Dendritic cell treated with granulocyte-macrophage colony-stimulating factor and Interleukin-4, amounts not matched to agents 40 ng/mL and 50 ng/mL, for 4 days (primary cell): ENCODE measurements around the gene VEPH1.

Experiments
- H3K27ac Mint-ChIP-seq: one replicate; pipeline ENCODE4 v1.8.0; 2022; ENCODE audit warnings: mild to moderate bottlenecking, mixed read lengths
- H3K27me3 Mint-ChIP-seq: one replicate; pipeline ENCODE4 v1.8.0; 2022; ENCODE audit warnings: mild to moderate bottlenecking, mixed read lengths
- H3K36me3 Mint-ChIP-seq: one replicate; pipeline ENCODE4 v1.8.0; 2022; ENCODE audit warnings: low read depth, mixed read lengths
- H3K4me1 Mint-ChIP-seq: one replicate; pipeline ENCODE4 v1.8.0; 2022; ENCODE audit warnings: low read depth, mixed read lengths
- H3K4me3 Mint-ChIP-seq: one replicate; pipeline ENCODE4 v1.8.0; 2022; ENCODE audit warnings: mild to moderate bottlenecking, moderate library complexity, mixed read lengths
- H3K9me3 Mint-ChIP-seq: one replicate; pipeline ENCODE4 v1.8.0; 2022; ENCODE audit warnings: mixed read lengths
- intact Hi-C: fragments of 100-400 bp; cut with micrococcal nuclease; formaldehyde crosslinking; loops from one replicate; pipeline ENCODE4 v1.15.0; 2022

The VEPH1 gene

GRCh38 chr3:157284688-157285087 is 218.5 kb downstream of the VEPH1 start:
- H3K9me3 Mint-ChIP-seq, result no peaks in the 10 kb centered on the region

GRCh38 chr3:157282261-157283191 is 220.7 kb downstream of the VEPH1 start:
- H3K4me1 Mint-ChIP-seq, result no peaks in the 10 kb centered on the region
- no peak overlapping the region for H3K4me3 Mint-ChIP-seq
- no peaks in the 10 kb centered on the region for H3K36me3 Mint-ChIP-seq
- no peaks in the 10 kb centered on the region for H3K27me3 Mint-ChIP-seq
- intact Hi-C loops, result no loop called here
- no peaks in the 10 kb centered on the region for H3K9me3 Mint-ChIP-seq
- H3K27ac Mint-ChIP-seq, result no peak overlapping the region

More at GRCh38 chr3:157284688-157285087, 218.5 kb downstream of the VEPH1 start:
- Mint-ChIP-seq H3K4me3 (no peak overlapping the region), H3K27me3 (no peaks in the 10 kb centered on the region), H3K4me1 (no peaks in the 10 kb centered on the region), H3K27ac (no peak overlapping the region), H3K36me3 (no peaks in the 10 kb centered on the region)
- intact Hi-C loops, result no loop called here

- Mint-ChIP-seq H3K36me3 (no peaks in the 10 kb centered on the region), H3K9me3 (no peaks in the 10 kb centered on the region), H3K27ac (no peak overlapping the region), H3K27me3 (no peaks in the 10 kb centered on the region), H3K4me1 (no peaks in the 10 kb centered on the region), H3K4me3 (no peak overlapping the region)
- intact Hi-C loops, result no loop called here
Observed at GRCh38 chr3:157280786-157281185, 222.4 kb downstream of the VEPH1 start.

- Mint-ChIP-seq H3K36me3 (no peaks in the 10 kb centered on the region), H3K27ac (no peak overlapping the region), H3K9me3 (no peaks in the 10 kb centered on the region), H3K4me1 (no peaks in the 10 kb centered on the region), H3K27me3 (no peaks in the 10 kb centered on the region), H3K4me3 (no peak overlapping the region)
- intact Hi-C loops, result no loop called here
Observed at GRCh38 chr3:157280354-157280753, 222.9 kb downstream of the VEPH1 start.

- Mint-ChIP-seq H3K36me3 (no peaks in the 10 kb centered on the region), H3K4me3 (no peak overlapping the region), H3K27me3 (no peaks in the 10 kb centered on the region), H3K27ac (no peak overlapping the region), H3K9me3 (no peaks in the 10 kb centered on the region), H3K4me1 (no peaks in the 10 kb centered on the region)
- intact Hi-C loops, result no loop called here
Observed at GRCh38 chr3:157279237-157279636, 224.0 kb downstream of the VEPH1 start.

- no peaks in the 10 kb centered on the region for H3K9me3 Mint-ChIP-seq
- intact Hi-C loops, result no loop called here
- no peaks in the 10 kb centered on the region for H3K36me3 Mint-ChIP-seq
- H3K27me3 Mint-ChIP-seq, result no peaks in the 10 kb centered on the region
- no peak overlapping the region for H3K4me3 Mint-ChIP-seq
- H3K4me1 Mint-ChIP-seq, result no peaks in the 10 kb centered on the region
- H3K27ac Mint-ChIP-seq, result no peak overlapping the region
Observed at GRCh38 chr3:157276801-157277200, 226.4 kb downstream of the VEPH1 start.

- Mint-ChIP-seq H3K36me3 (no peaks in the 10 kb centered on the region), H3K4me3 (no peak overlapping the region), H3K27ac (no peak overlapping the region), H3K9me3 (no peaks in the 10 kb centered on the region), H3K27me3 (no peaks in the 10 kb centered on the region), H3K4me1 (no peaks in the 10 kb centered on the region)
- intact Hi-C loops, result no loop called here
Observed at GRCh38 chr3:157275832-157276231, 227.4 kb downstream of the VEPH1 start.

- no peaks in the 10 kb centered on the region for H3K9me3 Mint-ChIP-seq
- no peaks in the 10 kb centered on the region for H3K36me3 Mint-ChIP-seq
Observed at GRCh38 chr3:157274644-157275137, 228.5 kb downstream of the VEPH1 start.

GRCh38 chr3:157271283-157271882 is 231.8 kb downstream of the VEPH1 start:
- no peak overlapping the region for H3K27ac Mint-ChIP-seq
- H3K36me3 Mint-ChIP-seq, result no peaks in the 10 kb centered on the region
- no peak overlapping the region for H3K4me3 Mint-ChIP-seq
- intact Hi-C loops, result no loop called here
- H3K27me3 Mint-ChIP-seq, result no peaks in the 10 kb centered on the region
- H3K9me3 Mint-ChIP-seq, result no peaks in the 10 kb centered on the region
- no peaks in the 10 kb centered on the region for H3K4me1 Mint-ChIP-seq

More at GRCh38 chr3:157274644-157275137, 228.5 kb downstream of the VEPH1 start:
- Mint-ChIP-seq H3K27ac (no peak overlapping the region), H3K27me3 (no peaks in the 10 kb centered on the region), H3K4me3 (no peak overlapping the region), H3K4me1 (no peaks in the 10 kb centered on the region)
- intact Hi-C loops, result no loop called here

- no peaks in the 10 kb centered on the region for H3K9me3 Mint-ChIP-seq
- no peaks in the 10 kb centered on the region for H3K4me1 Mint-ChIP-seq
- no peaks in the 10 kb centered on the region for H3K27me3 Mint-ChIP-seq
- H3K27ac Mint-ChIP-seq, result no peak overlapping the region
- intact Hi-C loops, result no loop called here
- no peaks in the 10 kb centered on the region for H3K36me3 Mint-ChIP-seq
- no peak overlapping the region for H3K4me3 Mint-ChIP-seq
Observed at GRCh38 chr3:157268026-157268425, 235.2 kb downstream of the VEPH1 start.

- no peak overlapping the region for H3K4me3 Mint-ChIP-seq
- no peak overlapping the region for H3K27ac Mint-ChIP-seq
- intact Hi-C loops, result no loop called here
Observed at GRCh38 chr3:157265931-157266330, 237.3 kb downstream of the VEPH1 start.

GRCh38 chr3:157263027-157263426 is 240.2 kb downstream of the VEPH1 start:
- Mint-ChIP-seq H3K36me3 (no peaks in the 10 kb centered on the region), H3K4me1 (no peaks in the 10 kb centered on the region), H3K9me3 (no peaks in the 10 kb centered on the region), H3K27ac (no peak overlapping the region), H3K4me3 (no peak overlapping the region), H3K27me3 (no peaks in the 10 kb centered on the region)
- intact Hi-C loops, result no loop called here

More at GRCh38 chr3:157265931-157266330, 237.3 kb downstream of the VEPH1 start:
- Mint-ChIP-seq H3K36me3 (no peaks in the 10 kb centered on the region), H3K27me3 (no peaks in the 10 kb centered on the region), H3K4me1 (no peaks in the 10 kb centered on the region), H3K9me3 (no peaks in the 10 kb centered on the region)

GRCh38 chr3:157261000-157261399 is 242.2 kb downstream of the VEPH1 start:
- no peaks in the 10 kb centered on the region for H3K36me3 Mint-ChIP-seq
- H3K4me3 Mint-ChIP-seq, result no peak overlapping the region
- H3K4me1 Mint-ChIP-seq, result no peaks in the 10 kb centered on the region
- H3K9me3 Mint-ChIP-seq, result no peaks in the 10 kb centered on the region
- H3K27ac Mint-ChIP-seq, result no peak overlapping the region
- no peaks in the 10 kb centered on the region for H3K27me3 Mint-ChIP-seq
- intact Hi-C loops, result no loop called here

- Mint-ChIP-seq H3K4me1 (peaks cover 5% of the 10 kb centered on the region), H3K27ac (no peak overlapping the region), H3K4me3 (no peak overlapping the region), H3K9me3 (no peaks in the 10 kb centered on the region), H3K36me3 (no peaks in the 10 kb centered on the region), H3K27me3 (no peaks in the 10 kb centered on the region)
- intact Hi-C loops, result no loop called here
Observed at GRCh38 chr3:157259825-157260224, 243.4 kb downstream of the VEPH1 start.
